Stimulated activated naive CD8-positive, alpha-beta T cell treated with anti-CD3 and anti-CD28 coated beads, Interleukin-15, Interleukin-2, amounts not matched to agents 100 ng/mL and 50 ng/mL, for 24 hours (primary cell): ENCODE data around the gene SLITRK1.
A peak's percentile ranks its signal among the peaks of the same experiment; 100 is the strongest.

Source experiments
- H3K27ac Mint-ChIP-seq: one replicate; pipeline ENCODE4 v1.8.0; 2021; ENCODE audit warnings: mild to moderate bottlenecking, mixed read lengths
- H3K27me3 Mint-ChIP-seq: one replicate; pipeline ENCODE4 v1.8.0; 2021; ENCODE audit warnings: mixed read lengths
- H3K36me3 Mint-ChIP-seq: one replicate; pipeline ENCODE4 v1.8.0; 2021; ENCODE audit warnings: low read depth, mixed read lengths
- H3K4me1 Mint-ChIP-seq: one replicate; pipeline ENCODE4 v1.8.0; 2021; ENCODE audit warnings: low read depth, mixed read lengths
- H3K4me3 Mint-ChIP-seq: one replicate; pipeline ENCODE4 v1.8.0; 2021; ENCODE audit warnings: mild to moderate bottlenecking, mixed read lengths
- H3K9me3 Mint-ChIP-seq: one replicate; pipeline ENCODE4 v1.8.0; 2021; ENCODE audit warnings: mixed read lengths

SLITRK1 gene

GRCh38 chr13:83880275-83881139 is 1.8 kb downstream of the SLITRK1 start:
- peaks cover 2% of the 10 kb centered on the region for H3K9me3 Mint-ChIP-seq
- H3K27ac Mint-ChIP-seq: no peak overlapping the region
- peaks cover 4% of the 10 kb centered on the region for H3K36me3 Mint-ChIP-seq
- no peak overlapping the region for H3K4me3 Mint-ChIP-seq
- H3K27me3 Mint-ChIP-seq: peaks cover 72% of the 10 kb centered on the region
- peaks cover 29% of the 10 kb centered on the region for H3K4me1 Mint-ChIP-seq

GRCh38 chr13:83879431-83880171 is 2.7 kb downstream of the SLITRK1 start:
- peak overlapping the region; percentile 25 for H3K4me3 Mint-ChIP-seq
- peaks cover 4% of the 10 kb centered on the region for H3K36me3 Mint-ChIP-seq
- H3K9me3 Mint-ChIP-seq: peaks cover 5% of the 10 kb centered on the region
- H3K27ac Mint-ChIP-seq: no peak overlapping the region
- H3K4me1 Mint-ChIP-seq: peaks cover 29% of the 10 kb centered on the region
- peaks cover 73% of the 10 kb centered on the region for H3K27me3 Mint-ChIP-seq

GRCh38 chr13:83878691-83879430 is 3.4 kb downstream of the SLITRK1 start:
- H3K27ac Mint-ChIP-seq: no peak overlapping the region
- peak overlapping the region; percentile 25 for H3K4me3 Mint-ChIP-seq
- H3K27me3 Mint-ChIP-seq: peaks cover 70% of the 10 kb centered on the region
- H3K36me3 Mint-ChIP-seq: peaks cover 4% of the 10 kb centered on the region
- H3K9me3 Mint-ChIP-seq: peaks cover 5% of the 10 kb centered on the region
- H3K4me1 Mint-ChIP-seq: peaks cover 29% of the 10 kb centered on the region

GRCh38 chr13:83877651-83878355 is 4.5 kb downstream of the SLITRK1 start:
- Mint-ChIP-seq H3K36me3 (peaks cover 4% of the 10 kb centered on the region), H3K9me3 (peaks cover 5% of the 10 kb centered on the region), H3K4me1 (peaks cover 29% of the 10 kb centered on the region), H3K4me3 (no peak overlapping the region), H3K27me3 (peaks cover 60% of the 10 kb centered on the region), H3K27ac (no peak overlapping the region)

- H3K27ac Mint-ChIP-seq: peak overlapping the region; percentile 24
- peaks cover 23% of the 10 kb centered on the region for H3K4me1 Mint-ChIP-seq
- peaks cover 4% of the 10 kb centered on the region for H3K36me3 Mint-ChIP-seq
- peaks cover 7% of the 10 kb centered on the region for H3K9me3 Mint-ChIP-seq
- H3K4me3 Mint-ChIP-seq: no peak overlapping the region
- H3K27me3 Mint-ChIP-seq: peaks cover 47% of the 10 kb centered on the region
Measured at GRCh38 chr13:83876546-83876945, 5.7 kb downstream of the SLITRK1 start.

- Mint-ChIP-seq H3K4me1 (no peaks in the 10 kb centered on the region), H3K27ac (no peak overlapping the region), H3K9me3 (peaks cover 5% of the 10 kb centered on the region), H3K36me3 (no peaks in the 10 kb centered on the region), H3K4me3 (no peak overlapping the region), H3K27me3 (no peaks in the 10 kb centered on the region)
Measured at GRCh38 chr13:83867708-83868107, 14.6 kb downstream of the SLITRK1 start.

GRCh38 chr13:83865161-83866137 is 16.8 kb downstream of the SLITRK1 start:
- no peaks in the 10 kb centered on the region for H3K9me3 Mint-ChIP-seq
- no peaks in the 10 kb centered on the region for H3K4me1 Mint-ChIP-seq
- no peaks in the 10 kb centered on the region for H3K36me3 Mint-ChIP-seq
- H3K27ac Mint-ChIP-seq: no peak overlapping the region
- H3K27me3 Mint-ChIP-seq: no peaks in the 10 kb centered on the region
- no peak overlapping the region for H3K4me3 Mint-ChIP-seq

- no peaks in the 10 kb centered on the region for H3K9me3 Mint-ChIP-seq
- no peak overlapping the region for H3K4me3 Mint-ChIP-seq
- H3K27ac Mint-ChIP-seq: no peak overlapping the region
- no peaks in the 10 kb centered on the region for H3K4me1 Mint-ChIP-seq
- H3K27me3 Mint-ChIP-seq: no peaks in the 10 kb centered on the region
- H3K36me3 Mint-ChIP-seq: no peaks in the 10 kb centered on the region
Measured at GRCh38 chr13:83853771-83854170, 28.5 kb downstream of the SLITRK1 start.

- no peak overlapping the region for H3K4me3 Mint-ChIP-seq
- no peak overlapping the region for H3K27ac Mint-ChIP-seq
- H3K27me3 Mint-ChIP-seq: no peaks in the 10 kb centered on the region
- no peaks in the 10 kb centered on the region for H3K4me1 Mint-ChIP-seq
- H3K9me3 Mint-ChIP-seq: peaks cover 6% of the 10 kb centered on the region
- no peaks in the 10 kb centered on the region for H3K36me3 Mint-ChIP-seq
Measured at GRCh38 chr13:83845106-83845505, 37.2 kb downstream of the SLITRK1 start.

- Mint-ChIP-seq H3K9me3 (peaks cover 4% of the 10 kb centered on the region), H3K36me3 (no peaks in the 10 kb centered on the region), H3K4me1 (no peaks in the 10 kb centered on the region), H3K27me3 (no peaks in the 10 kb centered on the region), H3K4me3 (no peak overlapping the region), H3K27ac (no peak overlapping the region)
Measured at GRCh38 chr13:83839146-83839545, 43.1 kb downstream of the SLITRK1 start.

- Mint-ChIP-seq H3K4me3 (no peak overlapping the region), H3K27me3 (no peaks in the 10 kb centered on the region), H3K9me3 (peaks cover 8% of the 10 kb centered on the region), H3K36me3 (no peaks in the 10 kb centered on the region), H3K27ac (no peak overlapping the region), H3K4me1 (no peaks in the 10 kb centered on the region)
Measured at GRCh38 chr13:83831796-83832195, 50.5 kb downstream of the SLITRK1 start.

GRCh38 chr13:83829810-83830209 is 52.5 kb downstream of the SLITRK1 start:
- H3K9me3 Mint-ChIP-seq: peaks cover 6% of the 10 kb centered on the region
- H3K4me1 Mint-ChIP-seq: no peaks in the 10 kb centered on the region
- H3K36me3 Mint-ChIP-seq: no peaks in the 10 kb centered on the region
- H3K4me3 Mint-ChIP-seq: no peak overlapping the region
- H3K27me3 Mint-ChIP-seq: no peaks in the 10 kb centered on the region
- H3K27ac Mint-ChIP-seq: no peak overlapping the region

- no peaks in the 10 kb centered on the region for H3K36me3 Mint-ChIP-seq
- H3K27me3 Mint-ChIP-seq: no peaks in the 10 kb centered on the region
- H3K4me3 Mint-ChIP-seq: no peak overlapping the region
- H3K4me1 Mint-ChIP-seq: no peaks in the 10 kb centered on the region
- H3K27ac Mint-ChIP-seq: no peak overlapping the region
- peaks cover 3% of the 10 kb centered on the region for H3K9me3 Mint-ChIP-seq
Measured at GRCh38 chr13:83827338-83827737, 54.9 kb downstream of the SLITRK1 start.
